Uterus (tissue), 2 donors: Measurements from ENCODE around the gene ADAMTSL2.

ENCODE experiments used
- POLR2A ChIP-seq, 2 donors: fragments of 450-650 bp; IDR thresholded peaks; one replicate each; pipeline ENCODE4 v1.6.1; 2016; ENCODE audit warnings: antibody characterized with exemption in 2 of 2, mild to moderate bottlenecking in 1 of 2, moderate library complexity in 1 of 2
- TF ChIP-seq, protein P1 (sequence below), 4 experiments: fragments of 200-600 bp in 2 of 4; fragments of 450-650 bp in 2 of 4; sonication (generic) in 2 of 4; IDR thresholded peaks; one replicate each; pipeline ENCODE4 v1.5.1; 2016 to 2019; ENCODE audit warnings: antibody characterized with exemption in 4 of 4, mild to moderate bottlenecking in 2 of 4, moderate library complexity in 1 of 4

DNA sequence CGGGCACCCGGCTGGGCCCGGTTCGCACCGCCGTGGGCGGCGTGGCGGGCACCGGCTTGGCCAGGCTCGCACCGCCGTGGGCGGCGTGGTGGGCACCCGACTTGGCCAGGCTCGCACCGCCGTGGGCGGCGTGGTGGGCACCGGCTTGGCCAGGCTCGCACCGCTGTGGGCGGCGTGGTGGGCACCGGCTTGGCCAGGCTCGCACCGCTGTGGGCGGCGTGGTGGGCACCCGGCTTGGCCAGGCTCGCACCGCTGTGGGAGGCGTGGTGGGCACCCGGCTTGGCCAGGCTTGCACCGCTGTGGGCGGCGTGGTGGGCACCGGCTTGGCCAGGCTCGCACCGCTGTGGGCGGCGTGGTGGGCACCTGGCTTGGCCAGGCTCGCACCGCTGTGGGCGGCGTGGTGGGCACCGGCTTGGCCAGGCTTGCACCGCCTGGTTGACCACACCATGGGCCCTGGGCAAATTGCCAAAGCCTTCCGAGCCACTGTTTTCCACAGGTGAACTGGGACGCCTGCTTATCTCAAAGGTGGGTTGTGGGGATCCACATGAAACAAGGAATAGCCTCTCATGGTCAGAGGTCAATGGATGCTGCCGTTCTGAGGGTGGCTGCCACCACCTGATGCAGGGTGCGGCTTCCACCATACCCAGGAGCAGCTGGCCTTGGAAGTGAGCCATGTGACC lies 28.2 kb downstream of the ADAMTSL2 start:
- TF ChIP-seq, protein P1, sequence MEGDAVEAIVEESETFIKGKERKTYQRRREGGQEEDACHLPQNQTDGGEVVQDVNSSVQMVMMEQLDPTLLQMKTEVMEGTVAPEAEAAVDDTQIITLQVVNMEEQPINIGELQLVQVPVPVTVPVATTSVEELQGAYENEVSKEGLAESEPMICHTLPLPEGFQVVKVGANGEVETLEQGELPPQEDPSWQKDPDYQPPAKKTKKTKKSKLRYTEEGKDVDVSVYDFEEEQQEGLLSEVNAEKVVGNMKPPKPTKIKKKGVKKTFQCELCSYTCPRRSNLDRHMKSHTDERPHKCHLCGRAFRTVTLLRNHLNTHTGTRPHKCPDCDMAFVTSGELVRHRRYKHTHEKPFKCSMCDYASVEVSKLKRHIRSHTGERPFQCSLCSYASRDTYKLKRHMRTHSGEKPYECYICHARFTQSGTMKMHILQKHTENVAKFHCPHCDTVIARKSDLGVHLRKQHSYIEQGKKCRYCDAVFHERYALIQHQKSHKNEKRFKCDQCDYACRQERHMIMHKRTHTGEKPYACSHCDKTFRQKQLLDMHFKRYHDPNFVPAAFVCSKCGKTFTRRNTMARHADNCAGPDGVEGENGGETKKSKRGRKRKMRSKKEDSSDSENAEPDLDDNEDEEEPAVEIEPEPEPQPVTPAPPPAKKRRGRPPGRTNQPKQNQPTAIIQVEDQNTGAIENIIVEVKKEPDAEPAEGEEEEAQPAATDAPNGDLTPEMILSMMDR (IDR thresholded peaks at IDR 0.05), result no peak
- TF ChIP-seq POLR2A (IDR thresholded peaks at IDR 0.05), result no peak
